NCI-H226 (cell line): ENCODE results near the gene PLPPR4.
"Not testable (repeated sequence)": the region's sequence is repeated elsewhere in the genome, so short reads cannot be mapped to it uniquely, and the experiment has no call there.

Experiments used
- DNase-seq: peaks from one replicate; pipeline ENCODE4 v3.0.0-alpha.2; 2015

Gene PLPPR4

DNA sequence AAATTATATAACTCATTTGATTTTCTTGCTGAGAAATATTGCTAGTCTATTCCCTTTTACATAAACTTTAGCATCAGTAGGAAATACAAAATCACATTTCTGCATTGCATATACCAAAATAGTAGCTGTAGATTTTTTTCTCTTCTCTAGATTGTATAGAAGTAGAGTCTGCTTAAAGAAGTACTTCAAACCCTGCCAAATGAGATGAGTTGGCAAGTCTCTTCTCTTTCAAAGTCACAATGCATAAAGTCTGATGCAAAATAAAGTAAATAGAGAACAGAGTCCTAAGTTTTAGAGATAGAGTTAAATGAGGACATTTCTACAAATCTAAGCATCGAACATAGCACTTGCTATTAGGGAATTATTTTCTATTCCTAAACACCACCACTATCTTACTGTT lies 6.4 kb downstream of the PLPPR4 start:
- no peak for DNase-seq

DNA sequence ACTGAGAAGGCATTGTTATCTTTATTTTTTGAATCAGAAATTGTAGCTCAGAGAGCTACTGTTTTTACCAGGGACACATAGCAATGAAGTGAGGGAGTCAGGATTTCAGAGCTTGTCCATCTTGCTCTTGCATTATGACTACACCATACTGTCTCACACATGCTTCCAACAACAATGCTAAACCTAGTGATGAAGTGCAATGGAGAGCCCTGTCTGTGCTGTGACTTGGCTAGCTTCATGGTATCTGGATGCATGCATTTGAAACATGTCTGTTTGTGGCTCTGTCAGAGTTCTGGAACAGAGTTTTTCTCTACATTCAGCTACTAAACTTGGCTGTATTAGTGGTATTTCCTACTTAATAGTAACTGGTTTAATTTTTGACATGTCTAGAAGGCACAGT lies 7.0 kb downstream of the PLPPR4 start:
- DNase-seq, result no peak

GRCh38 chr1:99277066-99277465 lies 12.8 kb downstream of the PLPPR4 start:
- no peak for DNase-seq

DNA sequence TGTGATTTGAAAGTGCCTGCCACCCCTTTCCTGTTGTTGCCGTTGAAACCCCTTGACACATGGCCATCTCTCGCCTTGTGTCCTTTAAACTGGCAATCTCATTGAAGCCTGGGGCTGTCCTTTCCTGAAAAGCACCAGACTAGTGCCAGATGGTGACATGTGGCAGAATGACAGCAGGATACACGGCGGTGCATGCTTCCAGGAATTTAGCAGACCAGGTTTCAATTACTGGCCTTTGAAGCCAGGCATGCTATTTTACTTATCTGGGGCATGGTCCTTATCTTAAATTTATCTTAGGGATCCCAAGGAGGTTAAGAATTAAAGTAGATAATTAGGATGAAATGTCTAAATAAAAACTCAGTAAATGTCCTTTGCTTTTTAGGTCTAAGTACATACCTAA lies 15.2 kb downstream of the PLPPR4 start:
- no peak for DNase-seq

GRCh38 chr1:99281105-99281504 lies 16.8 kb downstream of the PLPPR4 start:
- no peak for DNase-seq

- DNase-seq, result no peak
Measured at GRCh38 chr1:99282536-99282935, 18.2 kb downstream of the PLPPR4 start.

GRCh38 chr1:99283521-99283920 lies 19.2 kb downstream of the PLPPR4 start:
- not testable (repeated sequence) for DNase-seq

DNA sequence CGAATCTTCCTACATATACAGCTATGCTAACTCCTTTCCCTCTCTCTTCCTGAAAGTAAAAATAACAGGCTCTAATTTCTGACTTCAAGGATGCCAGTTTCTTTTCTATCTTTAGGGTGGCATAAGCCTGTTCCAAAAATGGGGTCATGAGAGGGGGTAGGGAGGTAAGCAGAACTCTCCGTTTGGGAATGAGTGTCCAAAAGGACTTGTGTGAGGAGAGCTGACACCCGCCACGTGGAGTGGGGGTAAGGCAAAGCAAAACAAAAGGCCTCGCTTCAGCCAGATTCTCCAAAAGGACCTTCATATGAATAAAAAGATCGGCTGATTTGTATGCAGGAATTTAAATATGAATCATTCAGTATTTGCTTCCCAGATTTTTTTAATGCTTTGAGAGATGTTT lies 28.6 kb downstream of the PLPPR4 start:
- DNase-seq, result no peak

GRCh38 chr1:99297923-99298322 lies 33.6 kb downstream of the PLPPR4 start:
- DNase-seq, result no peak

- no peak for DNase-seq
Measured at GRCh38 chr1:99304725-99305282, 40.5 kb downstream of the PLPPR4 start.

DNA sequence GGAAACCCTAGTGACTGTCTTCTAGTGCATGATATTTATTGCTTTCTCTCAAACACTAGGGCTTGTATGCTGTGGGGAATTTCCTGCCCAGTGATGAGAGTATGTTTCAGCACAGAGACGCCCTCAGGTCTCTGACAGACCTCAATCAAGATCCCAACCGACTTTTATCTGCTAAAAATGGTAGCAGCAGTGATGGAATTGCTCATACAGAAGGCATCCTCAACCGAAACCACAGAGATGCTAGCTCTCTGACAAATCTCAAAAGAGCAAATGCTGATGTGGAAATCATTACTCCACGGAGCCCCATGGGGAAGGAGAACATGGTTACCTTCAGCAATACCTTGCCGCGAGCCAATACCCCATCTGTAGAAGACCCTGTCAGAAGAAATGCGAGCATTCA lies 41.3 kb downstream of the PLPPR4 start:
- peak; percentile 71 for DNase-seq

DNA sequence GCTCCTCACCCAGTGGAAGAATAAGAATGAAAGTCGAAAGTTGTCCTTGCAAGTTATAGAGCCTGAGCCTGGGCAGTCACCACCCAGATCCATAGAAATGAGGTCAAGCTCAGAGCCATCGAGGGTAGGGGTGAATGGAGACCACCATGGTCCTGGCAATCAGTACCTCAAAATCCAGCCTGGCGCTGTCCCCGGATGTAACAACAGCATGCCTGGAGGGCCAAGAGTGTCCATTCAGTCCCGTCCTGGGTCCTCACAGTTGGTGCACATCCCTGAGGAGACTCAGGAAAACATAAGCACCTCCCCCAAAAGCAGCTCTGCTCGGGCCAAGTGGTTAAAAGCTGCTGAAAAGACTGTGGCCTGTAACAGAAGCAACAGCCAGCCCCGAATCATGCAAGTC lies 41.8 kb downstream of the PLPPR4 start:
- DNase-seq, result no peak

DNA sequence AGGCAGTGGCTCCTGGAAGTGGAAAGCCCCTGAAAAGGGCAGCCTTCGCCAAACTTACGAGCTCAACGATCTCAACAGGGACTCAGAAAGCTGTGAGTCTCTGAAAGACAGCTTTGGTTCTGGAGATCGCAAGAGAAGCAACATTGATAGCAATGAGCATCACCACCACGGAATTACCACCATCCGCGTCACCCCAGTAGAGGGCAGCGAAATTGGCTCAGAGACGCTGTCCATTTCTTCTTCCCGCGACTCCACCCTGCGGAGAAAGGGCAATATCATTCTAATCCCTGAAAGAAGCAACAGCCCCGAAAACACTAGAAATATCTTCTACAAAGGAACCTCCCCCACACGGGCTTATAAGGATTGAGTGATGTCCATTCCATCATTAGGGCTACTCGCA lies 42.4 kb downstream of the PLPPR4 start:
- no peak for DNase-seq

GRCh38 chr1:99315305-99315704 lies 51.0 kb downstream of the PLPPR4 start:
- no peak for DNase-seq

DNA sequence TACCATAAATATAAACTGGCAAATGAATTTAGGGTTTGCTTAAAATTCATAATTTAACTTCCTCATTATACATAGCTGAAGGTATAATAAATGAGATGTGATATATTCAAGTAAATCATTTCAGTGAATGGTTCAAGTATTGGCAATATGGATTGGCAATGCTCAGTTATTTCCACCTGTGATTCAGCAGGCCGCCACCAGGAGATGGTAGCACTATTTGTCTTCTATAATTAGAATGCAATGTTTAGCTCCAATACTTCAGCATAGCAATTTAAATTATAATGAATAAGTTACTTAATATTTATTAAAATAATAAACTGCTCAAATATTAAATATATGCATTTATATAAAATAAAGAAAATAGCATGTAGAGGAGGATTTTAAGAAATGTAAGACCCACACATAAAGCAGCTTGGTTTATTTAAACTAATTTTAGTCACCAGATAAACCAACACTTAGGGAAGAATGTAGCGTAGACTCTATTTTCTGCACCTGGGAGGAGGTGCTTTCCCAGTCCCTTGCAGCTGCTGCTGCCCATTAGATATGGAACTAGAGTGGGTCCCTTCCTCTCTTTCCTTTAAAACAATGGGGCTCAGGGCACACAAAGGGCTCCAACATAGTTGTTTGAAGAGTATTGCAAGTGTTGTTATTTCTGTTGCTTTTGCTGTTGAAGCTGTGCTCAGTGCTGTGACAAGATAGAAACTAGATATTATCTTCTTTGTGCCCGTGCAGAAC lies 62.1 kb downstream of the PLPPR4 start:
- DNase-seq, result no peak

GRCh38 chr1:99327357-99327756 lies 63.1 kb downstream of the PLPPR4 start:
- DNase-seq, result no peak

DNA sequence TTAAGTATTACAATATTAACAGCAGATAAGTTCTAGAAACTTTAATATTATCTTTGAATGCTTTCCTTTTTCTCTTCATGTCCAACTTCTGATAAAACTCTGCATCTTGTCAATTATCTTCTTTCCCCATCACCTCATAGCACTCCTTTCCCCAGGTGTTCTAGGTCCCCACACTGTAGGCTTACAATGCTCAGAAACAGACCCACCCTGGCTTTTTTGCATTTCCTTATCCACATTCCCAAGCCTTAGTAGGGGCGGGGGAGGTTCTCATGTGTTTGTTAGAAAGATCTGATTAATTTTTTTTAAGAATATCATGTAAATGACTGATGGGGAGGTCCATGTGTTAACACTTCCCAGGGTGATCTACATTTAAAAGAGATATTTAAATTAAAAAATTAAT lies 63.9 kb downstream of the PLPPR4 start:
- DNase-seq, result no peak

- DNase-seq, result no peak
Measured at GRCh38 chr1:99331083-99331482, 66.8 kb downstream of the PLPPR4 start.

DNA sequence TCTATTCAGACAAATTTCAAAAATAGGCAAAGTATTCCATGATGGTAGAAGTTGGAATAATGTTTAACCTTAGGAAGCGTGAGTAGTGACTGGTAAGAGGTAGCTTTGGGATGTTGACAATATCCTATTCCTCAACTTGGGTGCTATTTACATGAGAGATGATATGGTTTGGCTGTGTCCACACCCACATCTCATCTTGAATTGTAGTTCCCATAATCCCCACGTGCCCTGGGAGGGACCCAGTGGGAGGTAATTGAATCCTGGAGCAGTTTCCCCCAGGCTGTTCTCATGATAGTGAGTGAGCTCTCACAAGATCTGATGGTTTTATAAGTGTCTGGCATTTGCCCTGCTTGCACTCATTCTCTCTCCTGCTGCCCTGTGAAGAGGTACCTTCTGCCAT lies 67.3 kb downstream of the PLPPR4 start:
- no peak for DNase-seq

DNA sequence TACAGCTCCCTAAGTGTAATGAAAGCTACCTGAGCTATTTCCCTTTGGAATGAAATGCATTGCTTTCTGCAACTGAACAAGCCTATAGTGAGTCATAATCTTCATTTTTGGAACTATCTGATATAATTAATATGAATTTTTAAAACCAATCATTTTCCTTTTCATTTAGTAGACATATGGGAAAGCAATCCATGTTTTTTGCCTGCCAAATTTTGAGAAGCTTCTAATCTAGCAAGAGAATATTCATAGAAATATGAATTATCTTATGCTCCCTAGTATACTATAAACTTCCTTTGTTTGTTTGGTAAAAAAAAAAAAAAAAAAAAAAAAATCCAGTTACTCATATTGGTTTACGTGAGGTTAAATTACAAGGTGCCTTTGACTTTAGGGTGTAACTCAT lies 68.3 kb downstream of the PLPPR4 start:
- DNase-seq, result no peak

DNA sequence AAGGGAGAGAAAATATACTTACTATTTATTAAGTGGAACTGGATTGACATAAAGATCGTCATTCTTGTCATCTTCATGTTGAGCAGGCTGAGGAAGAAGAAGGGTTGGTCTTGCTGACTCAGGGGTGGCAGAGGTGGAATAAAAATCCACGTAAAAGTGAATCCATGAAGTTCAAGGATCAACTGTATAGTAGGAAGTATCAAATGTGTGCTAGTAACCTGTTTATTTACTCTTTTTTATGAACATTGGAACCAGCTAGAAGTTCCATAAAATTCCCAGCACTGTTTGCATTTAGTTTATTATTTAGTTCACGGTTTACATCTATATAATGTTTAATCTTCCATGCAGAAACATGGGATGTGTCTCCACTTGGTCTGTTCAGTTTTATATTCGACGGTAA lies 70.7 kb downstream of the PLPPR4 start:
- no peak for DNase-seq

GRCh38 chr1:99347041-99347684 lies 82.9 kb downstream of the PLPPR4 start:
- no peak for DNase-seq

DNA sequence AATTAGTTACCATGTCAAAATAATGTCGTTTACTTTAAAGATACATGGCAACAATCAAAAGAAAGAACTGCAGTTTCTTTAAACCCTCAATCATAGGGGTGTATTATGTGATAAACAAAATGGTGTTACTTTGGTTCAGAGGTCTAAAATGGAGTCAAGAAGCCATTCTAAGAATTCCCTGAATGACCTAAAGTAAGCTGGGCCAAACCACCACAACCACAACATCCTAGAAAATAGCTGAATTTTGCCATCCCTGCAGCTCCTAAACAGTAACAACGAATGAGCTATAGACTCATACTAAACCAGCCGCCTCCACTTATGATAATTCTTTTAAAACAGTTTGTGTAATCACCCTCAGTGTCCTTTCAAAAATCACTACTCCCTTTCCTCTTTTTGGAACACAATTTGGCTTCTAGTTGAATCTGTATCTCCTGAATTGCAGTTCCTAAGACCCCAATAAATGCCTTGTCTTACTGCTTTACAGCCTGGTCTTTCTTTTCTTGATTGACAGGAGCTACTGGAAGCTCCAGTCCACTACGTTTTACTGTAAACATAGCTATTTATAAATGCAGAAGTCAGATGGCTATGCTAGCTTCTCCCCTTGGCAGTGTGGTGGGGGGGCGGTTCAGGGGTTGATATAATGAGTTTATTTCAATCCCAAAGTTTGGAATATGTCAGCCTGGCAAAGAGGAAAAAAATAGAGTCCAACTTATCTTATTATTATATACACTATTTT lies 84.3 kb downstream of the PLPPR4 start:
- no peak for DNase-seq

DNA sequence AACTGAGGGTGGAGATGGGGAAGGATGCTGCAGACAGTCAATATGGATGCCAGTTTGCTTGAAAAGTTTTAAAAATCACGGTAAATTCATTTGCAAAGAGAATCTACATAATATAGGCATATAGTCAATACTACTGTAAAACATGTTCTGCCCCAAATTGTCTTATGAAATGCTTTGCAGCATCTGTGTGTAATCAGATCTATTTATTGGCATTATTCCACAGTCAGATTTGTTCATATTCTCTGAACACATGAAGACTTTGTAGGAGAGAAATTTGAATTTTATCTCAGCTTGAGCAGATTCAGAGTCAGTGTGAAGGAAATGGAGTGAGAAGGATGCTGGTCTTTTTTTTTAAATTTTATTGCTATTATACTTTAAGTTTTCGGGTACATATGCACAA lies 88.5 kb downstream of the PLPPR4 start:
- DNase-seq, result no peak
